ENCODE data around the gene RPL39.

DNA sequence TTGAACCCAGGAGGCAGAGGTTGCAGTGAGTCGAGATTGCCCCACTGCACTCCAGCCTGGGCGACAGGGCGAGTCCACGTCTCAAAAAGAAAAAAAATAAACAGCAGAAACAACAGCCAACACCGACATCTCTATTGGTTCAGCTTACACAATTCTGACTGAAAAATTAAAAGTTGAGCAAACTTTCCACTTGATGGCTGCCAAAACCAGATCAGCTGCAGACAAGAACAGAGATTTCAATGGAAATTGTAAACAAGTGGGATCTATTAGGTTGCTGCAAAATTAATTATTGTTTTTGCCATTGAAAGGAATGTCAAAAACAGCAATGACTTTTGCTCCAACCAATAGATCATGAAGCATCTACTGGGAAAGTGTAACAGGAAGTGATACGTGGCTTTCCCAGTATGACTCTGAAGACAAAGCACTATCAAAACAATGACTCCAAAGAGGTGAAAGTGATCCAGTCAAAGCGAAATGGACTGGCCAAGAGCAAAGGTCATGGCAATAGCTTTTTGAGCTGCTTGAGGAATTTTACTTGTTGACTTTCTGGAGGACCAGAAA is 35.0 kb upstream of the RPL39 start:
- TF ChIP-seq POLR2A (IDR thresholded peaks at IDR 0.05) (no peak), CTCF (IDR thresholded peaks at IDR 0.05) (no peak)

Data from body of pancreas (tissue), 4 donors.